Neural progenitor cell (in vitro differentiated cells): ENCODE data around the gene CELF4.

Experiments used
- CTCF ChIP-seq: fragments of 200-600 bp; sonication (generic); IDR thresholded peaks from 2 replicates; pipeline ENCODE4 v1.5.1; 2017; ENCODE audit warnings: antibody characterized with exemption, mild to moderate bottlenecking
- EZH2 ChIP-seq: fragments of 200-600 bp; sonication (generic); IDR thresholded peaks from 2 replicates; pipeline ENCODE4 v1.6.1; 2017; ENCODE audit warnings: antibody characterized with exemption, mild to moderate bottlenecking, moderate library complexity

GRCh38 chr18:37546272-37546537, 19.4 kb downstream of the CELF4 start:
- TF ChIP-seq CTCF (no peak), EZH2 (no peak)
